IPS-11a (cell line): Measurements from ENCODE around the gene CIBAR2.

ENCODE experiments used
- H3K4me3 ChIP-seq: one replicate; pipeline ENCODE4 v1.5.1; 2013; ENCODE audit warnings: low read depth, low read length, control low read depth

CIBAR2 gene

GRCh38 chr16:85103114-85104079 is 8.9 kb downstream of the CIBAR2 start:
- H3K4me3 ChIP-seq = no peak overlapping the region

DNA sequence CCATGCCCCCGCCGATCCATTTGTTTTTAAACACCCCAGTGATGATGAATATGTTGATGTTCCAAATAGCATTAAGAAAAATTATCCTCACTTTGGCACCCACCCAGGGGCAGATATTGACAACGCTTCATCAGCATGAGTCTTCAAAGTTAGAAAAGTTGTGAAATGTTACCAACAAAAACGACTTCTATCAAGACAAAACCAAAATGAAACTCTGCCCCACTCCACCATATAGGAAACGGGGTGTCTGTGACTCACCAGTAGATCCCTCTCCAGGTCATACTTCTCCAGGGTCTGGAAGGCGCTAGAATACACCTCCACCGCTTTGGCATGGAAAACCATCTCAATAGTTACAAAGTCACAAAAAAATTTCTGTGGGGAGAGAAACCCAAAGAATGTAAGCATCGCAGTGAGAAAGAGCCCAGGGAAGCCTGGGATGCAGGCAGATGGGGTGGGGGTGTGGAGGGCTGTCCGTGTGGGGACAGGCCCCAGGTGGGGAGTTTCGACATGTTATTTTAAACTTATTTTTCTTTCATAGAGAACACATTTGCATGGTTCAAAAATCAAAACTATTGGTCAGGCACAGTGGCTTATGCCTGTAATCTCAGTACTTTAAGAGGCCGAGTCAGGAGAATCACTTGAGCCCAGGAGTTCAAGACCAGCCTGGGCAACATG is 10.2 kb downstream of the CIBAR2 start:
- no peak overlapping the region for H3K4me3 ChIP-seq

DNA sequence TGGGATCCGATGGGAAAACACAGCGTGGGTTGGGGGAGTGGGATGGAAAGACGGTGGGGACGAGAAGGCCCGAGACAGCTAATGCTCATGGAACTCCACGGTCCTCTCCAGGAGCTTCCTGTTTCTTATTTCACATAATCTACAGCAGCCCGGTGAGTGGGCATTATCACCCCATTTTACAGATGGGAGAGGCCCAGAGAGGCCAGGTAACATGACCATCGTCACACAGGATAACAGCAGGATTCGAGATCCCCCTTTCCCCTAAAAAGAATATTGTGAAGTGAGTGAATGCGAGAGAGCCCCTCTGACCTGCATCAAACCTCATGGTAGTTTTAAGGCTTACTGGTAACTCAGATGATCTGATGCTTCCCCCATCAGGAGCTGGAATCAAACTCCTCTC is 12.0 kb downstream of the CIBAR2 start:
- H3K4me3 ChIP-seq = no peak overlapping the region

DNA sequence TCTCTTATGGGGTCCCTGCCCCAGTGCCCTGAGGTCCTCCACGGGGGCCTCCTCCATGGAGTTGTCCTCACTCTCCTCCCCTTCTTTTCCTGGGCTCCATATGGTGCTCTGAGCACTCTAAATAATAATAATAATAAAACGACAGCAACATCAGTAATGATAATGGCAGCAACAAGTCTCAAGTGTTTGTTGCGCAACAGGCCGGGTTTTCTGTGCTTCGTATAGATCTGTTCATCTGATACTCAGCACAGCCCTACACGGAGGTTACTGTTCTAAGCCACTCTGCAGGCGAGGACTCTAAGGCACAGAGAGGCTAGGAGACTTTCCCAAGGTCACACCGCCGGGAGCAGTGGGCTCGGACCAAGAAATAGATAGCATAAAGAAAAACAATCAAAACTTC is 13.7 kb downstream of the CIBAR2 start:
- H3K4me3 ChIP-seq = no peak overlapping the region

GRCh38 chr16:85096921-85097320 is 15.4 kb downstream of the CIBAR2 start:
- no peak overlapping the region for H3K4me3 ChIP-seq

DNA sequence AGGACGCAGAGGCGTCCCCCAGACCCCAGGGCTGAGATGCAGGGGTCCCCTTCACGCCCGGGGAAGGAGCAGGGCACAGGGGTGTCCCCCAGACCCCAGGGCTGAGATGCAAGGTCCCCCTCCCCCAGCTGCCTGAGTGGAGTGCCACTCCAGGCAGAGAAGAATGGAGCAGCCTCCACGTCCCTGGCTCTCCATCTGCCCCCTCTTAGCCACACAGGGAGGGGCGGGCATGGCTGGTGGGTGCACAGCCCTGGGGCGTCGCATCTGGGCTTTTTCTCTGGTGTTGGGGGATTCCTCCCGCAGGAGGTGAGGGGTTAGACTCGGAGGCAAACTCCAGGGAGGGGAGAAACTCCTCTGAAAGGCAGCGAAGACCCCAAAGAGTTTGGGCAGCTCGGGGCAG is 17.5 kb downstream of the CIBAR2 start:
- H3K4me3 ChIP-seq = no peak overlapping the region

DNA sequence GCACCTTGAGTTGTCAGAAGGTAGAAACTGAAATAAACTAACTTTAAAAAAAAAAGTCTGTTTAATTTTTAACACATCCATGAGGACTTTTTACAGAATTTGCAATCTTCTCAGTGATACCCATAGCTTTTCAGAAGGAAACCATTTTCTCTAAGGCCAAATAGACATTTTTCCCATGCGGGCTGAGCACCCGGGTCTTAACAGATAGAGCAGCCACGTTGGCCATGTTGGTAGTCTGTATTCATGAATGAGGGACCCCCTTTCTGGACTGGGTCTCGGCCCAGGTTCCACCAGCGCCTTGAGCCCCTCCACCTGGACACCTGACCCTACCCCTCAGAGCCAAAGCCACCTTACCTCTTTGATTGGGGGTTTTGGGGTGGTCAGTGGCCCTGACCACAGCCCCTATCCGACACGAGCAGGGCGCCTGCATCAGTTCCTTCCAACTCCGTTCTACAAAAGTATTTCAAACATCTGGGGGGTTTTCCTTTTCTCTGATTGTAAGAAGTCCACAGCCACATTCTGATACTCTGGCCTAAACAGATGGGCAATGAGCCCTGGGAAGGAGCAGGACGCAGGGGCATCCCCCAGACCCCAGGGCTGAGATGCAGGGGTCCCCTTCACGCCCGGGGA is 18.0 kb downstream of the CIBAR2 start:
- no peak overlapping the region for H3K4me3 ChIP-seq

- H3K4me3 ChIP-seq = no peak overlapping the region
Observed at GRCh38 chr16:85093705-85094104, 18.6 kb downstream of the CIBAR2 start.

DNA sequence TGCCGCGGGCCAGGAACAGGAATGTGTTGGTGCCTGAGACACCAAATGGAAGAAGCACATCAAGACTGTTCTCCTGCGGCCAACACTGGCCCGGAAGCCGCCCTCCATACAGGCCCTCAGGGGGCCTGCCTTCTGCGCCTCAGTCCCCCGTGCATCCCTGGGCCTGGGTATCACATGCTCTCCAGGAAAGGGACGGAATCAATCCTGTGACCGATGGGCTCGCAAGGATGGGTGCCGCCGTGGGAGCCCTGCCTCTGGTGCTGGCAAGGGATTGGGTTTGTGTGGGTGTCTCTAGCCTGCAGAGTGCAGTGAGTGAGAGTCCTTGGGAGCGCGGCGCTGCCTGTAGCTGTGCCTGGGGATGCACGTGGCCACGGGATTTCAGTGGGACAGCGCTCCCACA is 19.4 kb downstream of the CIBAR2 start:
- H3K4me3 ChIP-seq = no peak overlapping the region

- no peak overlapping the region for H3K4me3 ChIP-seq
Observed at GRCh38 chr16:85092309-85092708, 20.0 kb downstream of the CIBAR2 start.

DNA sequence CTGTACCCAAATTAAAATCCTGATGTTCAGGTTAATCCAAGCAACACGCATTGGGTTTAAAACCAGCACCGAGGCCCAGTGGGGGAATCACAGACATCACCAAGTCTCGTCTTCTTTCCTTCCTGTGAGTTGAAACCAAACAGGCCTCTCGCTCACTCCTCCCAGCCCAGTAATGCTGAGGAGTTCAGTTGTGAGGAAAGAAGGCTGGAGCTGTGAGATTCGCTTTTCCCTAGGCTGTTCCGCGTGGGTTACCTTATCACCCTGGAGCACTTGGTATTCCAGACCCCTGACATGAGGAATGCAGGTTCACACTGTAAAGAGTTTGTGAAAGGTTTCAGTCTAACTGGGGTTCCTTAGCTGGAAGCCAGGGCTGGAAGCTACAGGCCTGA is 20.8 kb downstream of the CIBAR2 start:
- no peak overlapping the region for H3K4me3 ChIP-seq

DNA sequence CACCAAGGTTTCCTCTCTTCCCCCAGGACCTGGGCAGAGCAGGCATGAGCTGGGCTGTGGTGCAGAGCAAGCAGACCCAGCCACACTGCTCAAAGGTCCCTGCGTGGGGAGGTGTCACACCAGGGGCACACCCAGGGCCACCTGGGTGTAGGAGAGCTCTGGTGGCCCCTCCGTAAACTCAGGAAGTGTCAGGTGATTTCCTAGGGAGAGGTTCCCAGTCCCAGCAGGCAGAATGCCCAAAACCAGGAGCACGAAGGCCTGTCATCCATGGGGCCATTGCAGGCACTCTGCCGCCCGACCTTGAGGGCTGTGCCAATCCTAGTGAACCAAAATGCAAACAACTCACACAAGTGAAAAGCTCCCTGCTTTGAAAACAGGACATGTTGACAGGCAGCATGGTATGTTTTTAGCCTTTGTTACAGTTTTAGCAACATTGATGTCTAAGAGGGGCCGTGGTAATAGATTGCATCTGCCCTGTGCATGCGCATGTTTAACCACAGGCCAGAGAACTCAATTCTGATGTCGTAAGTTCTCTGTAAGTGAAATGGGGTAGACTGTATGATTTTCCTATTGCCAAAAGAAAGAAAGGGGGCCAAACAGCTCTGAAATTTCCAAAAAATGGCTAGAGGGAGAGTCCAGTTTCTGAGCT is 21.3 kb downstream of the CIBAR2 start:
- H3K4me3 ChIP-seq = no peak overlapping the region

GRCh38 chr16:85090181-85090580 is 22.1 kb downstream of the CIBAR2 start:
- H3K4me3 ChIP-seq = no peak overlapping the region

GRCh38 chr16:85089525-85089924 is 22.7 kb downstream of the CIBAR2 start:
- no peak overlapping the region for H3K4me3 ChIP-seq

GRCh38 chr16:85088570-85089199 is 23.6 kb downstream of the CIBAR2 start:
- no peak overlapping the region for H3K4me3 ChIP-seq

GRCh38 chr16:85087899-85088569 is 24.2 kb downstream of the CIBAR2 start:
- no peak overlapping the region for H3K4me3 ChIP-seq

- H3K4me3 ChIP-seq = no peak overlapping the region
Observed at GRCh38 chr16:85086347-85087291, 25.7 kb downstream of the CIBAR2 start.

- no peak overlapping the region for H3K4me3 ChIP-seq
Observed at GRCh38 chr16:85085721-85086120, 26.6 kb downstream of the CIBAR2 start.

DNA sequence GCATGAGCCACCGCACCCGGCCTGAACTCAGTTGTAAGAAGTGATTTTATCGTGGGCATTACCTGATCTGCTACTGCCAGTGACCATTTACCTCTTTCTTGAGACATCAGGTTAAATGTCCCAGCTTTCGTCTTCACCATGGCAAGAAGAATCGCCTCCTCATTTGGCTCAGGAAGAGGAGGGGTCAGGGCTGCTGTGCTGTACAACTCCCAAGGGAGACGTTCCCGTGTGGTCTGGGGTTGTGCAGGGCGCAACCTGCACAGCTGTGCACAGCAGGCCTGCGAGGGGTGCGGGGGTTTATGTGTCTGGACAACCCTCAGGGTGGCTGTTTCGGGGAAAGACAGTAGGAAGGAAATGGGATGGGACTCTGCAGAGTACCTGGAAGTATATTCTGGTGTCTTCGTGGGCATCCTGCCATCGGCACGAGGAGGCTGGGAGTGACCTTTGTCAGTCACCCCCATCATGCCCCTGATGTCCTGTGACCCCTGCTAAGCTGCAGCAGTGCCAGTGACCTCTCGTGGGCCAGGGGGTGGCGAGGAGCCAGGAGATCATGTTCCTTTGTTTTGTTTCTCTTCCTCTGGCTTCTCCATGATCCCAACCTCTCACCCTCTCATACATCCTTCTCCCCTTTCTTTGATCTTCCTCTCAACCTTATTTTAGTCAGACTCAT is 27.3 kb downstream of the CIBAR2 start:
- no peak overlapping the region for H3K4me3 ChIP-seq
